Measurements from ENCODE around the gene PNMA6E. TPM values are rescaled to one million over a fixed set of nuclear protein-coding genes. Genes with fewer than 3 reads are reported as not detected.

The PNMA6E gene
- polyA plus RNA-seq, 4 donors: not detected

DNA sequence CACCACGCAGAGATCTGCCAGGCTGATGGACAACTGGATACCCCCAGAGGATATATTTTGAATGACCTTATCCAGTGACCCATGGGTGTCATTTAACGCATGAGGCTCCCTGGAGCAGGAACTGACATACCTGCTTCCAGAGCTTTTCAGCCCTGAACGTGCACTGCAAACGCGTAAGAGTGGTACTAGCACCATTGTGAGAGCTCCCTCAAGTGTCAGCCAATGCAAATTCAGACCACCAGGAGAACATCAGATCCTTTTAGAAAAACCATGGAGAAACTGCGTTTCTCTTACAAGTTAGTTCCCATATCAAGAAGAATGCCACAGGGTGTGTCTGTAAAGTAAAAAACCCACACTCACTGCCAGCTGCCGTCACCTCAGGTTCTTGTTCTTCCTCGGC lies 37.4 kb upstream of the PNMA6E start:
- peak in 1 of 4 donors; percentile 6 for DNase-seq (ENCODE audit: low read depth in 4 of 4, low spot score in 3 of 4)

DNA sequence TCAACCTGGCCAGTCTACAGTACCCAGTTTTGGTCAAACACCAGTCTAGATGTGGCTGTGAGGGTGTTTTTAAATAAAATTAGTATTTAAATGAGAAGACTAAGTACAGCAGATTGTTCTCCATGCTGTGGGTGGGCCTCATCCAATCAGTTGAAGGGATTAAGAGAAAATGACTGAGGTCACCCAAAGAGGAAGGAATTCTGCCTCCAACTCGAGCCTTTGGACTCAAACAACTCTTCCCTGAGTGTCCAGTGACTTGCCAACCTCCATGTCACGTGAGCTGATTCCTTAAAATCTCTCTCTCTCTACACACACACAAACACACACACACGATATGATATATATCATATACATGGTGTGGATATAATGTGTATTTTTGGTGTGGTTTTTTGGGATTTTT lies 34.7 kb upstream of the PNMA6E start:
- DNase-seq (ENCODE audit: low read depth in 4 of 4, low spot score in 3 of 4): no peak

DNA sequence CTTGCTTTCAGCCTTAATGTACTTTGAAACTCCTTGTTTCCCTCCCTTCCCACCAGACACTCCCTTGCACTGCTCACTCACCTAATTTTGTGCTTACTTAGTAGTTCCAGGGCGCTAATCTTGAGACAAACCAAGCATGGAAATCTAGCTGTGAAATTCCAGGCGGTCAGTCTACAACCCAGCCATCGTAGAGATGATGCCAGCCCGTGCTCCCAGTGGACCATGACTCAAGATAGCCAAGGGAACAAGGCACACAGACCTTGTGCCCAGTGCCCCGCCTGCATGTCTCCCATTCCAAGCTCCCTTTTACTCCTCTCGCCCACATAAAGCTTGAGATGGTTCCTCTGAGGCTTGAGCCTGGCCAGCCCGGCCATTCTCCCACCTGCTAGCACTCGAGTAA lies 33.7 kb upstream of the PNMA6E start:
- DNase-seq (ENCODE audit: low read depth in 4 of 4, low spot score in 3 of 4): no peak

DNA sequence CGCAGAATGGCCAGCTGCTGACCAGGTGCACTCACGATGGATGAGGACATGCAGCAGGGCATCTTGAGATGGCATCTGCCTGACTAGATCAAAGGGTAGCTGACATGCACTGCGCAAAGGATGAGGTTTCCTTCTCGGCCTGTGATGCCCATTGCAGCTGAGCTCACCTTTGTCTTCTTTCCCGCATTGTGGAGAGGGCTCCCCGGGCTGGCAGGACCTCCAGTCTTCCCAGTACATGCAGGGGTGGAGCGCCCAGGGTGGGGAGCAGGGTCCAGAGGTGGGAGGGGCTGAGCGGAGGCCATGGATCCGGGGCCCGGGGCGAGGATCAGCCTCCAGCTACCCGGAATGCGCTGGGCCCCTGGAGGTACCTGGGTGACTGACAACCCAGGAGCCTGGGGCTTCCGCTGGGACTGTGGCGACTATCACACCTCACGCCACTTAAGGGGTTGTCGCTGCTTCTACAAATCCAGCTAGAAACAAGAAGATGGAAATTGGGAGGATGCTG lies 32.7 kb upstream of the PNMA6E start:
- DNase-seq (ENCODE audit: low read depth in 4 of 4, low spot score in 3 of 4): no peak

DNA sequence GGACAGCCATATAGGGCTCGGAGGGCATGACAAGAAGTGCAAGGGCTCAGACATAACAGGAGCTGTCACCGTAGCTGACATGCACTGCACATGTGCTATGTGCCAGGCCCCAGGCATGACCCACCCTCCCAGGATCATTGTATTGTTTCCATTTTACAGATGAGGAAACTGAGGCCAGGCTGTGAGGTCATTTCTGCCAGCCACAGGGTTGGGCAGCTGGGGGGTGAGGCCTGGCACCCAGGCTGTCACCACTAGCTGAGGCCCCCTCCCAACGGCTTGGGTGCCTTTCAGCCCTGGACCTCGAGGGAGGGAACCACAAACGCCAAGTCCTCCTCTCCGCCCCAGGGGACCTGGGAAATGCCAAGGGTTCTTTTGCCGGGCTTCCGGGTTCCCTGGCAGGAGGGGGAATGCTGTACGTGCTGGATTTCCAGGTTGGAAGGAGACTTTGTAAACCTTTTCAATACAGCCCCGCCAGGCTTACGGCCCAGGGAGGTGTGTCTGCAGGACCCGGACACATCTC lies 32.1 kb upstream of the PNMA6E start:
- no peak for DNase-seq (ENCODE audit: low read depth in 4 of 4, low spot score in 3 of 4)

DNA sequence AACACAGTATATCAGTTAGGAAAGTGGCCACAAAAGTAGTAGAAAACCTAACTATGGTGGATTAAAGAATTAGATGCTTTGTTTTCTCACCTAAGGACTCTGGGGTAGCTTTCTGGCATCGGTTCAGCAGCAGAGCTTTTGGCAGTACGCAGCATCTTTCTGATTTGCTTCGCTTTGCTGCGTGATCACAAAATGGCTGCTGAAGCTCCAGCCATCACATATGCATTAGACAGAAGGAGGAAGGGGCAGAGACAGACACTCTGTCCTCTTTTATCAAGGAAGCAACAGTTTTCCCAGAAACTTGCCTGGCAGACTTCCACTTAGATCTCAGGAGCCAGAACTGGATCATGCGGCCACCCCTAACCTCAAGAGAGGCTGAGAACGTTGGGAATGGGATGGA lies 29.6 kb upstream of the PNMA6E start:
- DNase-seq (ENCODE audit: low read depth in 4 of 4, low spot score in 3 of 4): no peak

DNA sequence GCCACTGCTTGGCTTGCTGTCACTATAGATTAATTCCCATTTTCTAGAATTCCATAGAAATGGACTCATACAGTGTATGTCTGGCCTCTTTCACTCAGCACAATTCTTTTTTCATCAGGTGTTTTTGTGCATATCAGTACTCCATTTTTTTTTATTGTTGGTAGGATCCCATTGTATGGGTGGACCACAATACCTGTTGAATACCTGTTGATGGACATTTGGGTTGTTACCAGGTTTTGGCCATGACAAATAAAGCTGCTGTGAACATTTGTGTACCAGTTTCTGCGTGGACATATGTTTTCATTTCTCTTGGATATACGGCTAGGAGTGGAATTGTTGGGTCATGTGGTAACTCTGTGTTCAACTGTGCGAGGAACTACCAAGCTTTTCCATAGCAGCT lies 25.1 kb upstream of the PNMA6E start:
- no peak for DNase-seq (ENCODE audit: low read depth in 4 of 4, low spot score in 3 of 4)

DNA sequence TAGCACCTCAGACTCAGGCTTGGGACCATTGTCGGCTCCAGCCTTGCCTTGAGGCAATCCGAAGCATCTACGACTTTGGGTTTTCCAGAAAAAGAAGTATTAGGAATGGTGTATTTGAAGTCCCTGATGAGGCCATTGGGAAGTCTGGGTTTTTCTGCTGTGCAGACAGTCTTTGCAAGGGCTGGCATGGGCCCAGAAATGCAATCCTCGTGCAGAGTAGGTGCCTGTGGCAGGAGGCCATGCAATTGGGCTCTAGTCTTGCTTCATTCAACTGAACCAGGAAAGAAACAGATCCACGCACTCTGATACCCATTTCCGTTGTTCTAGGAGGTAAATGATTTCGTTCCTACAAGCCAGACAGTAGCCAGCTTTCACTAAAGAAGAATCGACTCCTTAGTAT lies 22.5 kb upstream of the PNMA6E start:
- no peak for DNase-seq (ENCODE audit: low read depth in 4 of 4, low spot score in 3 of 4)

DNA sequence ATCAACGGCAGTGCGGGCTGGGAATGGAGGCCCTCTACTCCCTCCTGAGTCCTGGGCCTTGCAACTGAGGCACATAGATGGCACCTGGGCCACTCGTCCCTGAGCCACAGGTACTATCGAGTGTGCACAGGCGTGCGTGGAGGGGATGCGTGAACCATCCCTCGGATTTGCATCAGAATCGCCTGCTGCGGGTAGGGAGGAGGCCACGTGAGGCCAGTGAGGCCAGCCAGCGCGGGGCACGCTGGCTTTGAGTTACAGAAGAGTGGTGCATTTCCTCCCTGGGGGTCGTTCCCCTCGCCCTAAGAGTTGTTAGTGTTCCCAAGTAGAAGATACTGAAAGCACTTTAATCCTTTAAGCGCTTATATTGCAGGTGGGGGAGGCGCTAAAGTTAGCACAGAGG lies 20.7 kb upstream of the PNMA6E start:
- no peak for DNase-seq (ENCODE audit: low read depth in 4 of 4, low spot score in 3 of 4)

DNA sequence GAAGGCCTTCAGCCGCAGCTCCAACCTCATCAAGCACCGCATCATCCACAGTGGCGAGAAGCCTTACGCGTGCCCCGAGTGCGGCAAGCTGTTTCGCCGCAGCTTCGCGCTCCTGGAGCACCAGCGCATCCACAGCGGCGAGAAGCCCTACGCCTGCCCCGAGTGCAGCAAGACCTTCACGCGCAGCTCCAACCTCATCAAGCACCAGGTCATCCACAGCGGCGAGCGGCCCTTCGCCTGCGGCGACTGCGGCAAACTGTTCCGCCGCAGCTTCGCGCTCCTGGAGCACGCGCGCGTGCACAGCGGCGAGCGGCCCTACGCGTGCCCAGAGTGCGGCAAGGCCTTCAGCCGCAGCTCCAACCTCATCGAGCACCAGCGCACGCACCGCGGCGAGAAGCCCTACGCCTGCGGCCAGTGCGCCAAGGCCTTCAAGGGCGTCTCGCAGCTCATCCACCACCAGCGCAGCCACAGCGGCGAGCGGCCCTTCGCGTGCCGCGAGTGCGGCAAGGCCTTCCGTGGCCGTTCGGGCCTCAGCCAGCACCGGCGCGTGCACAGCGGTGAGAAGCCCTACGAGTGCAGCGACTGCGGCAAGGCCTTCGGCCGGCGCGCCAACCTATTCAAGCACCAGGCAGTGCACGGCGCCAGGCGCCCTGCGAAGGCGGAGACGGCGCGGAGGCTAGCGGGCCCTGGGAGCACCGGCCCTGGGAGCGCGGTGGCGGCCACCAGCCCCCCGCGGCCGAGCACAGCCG lies 19.9 kb upstream of the PNMA6E start:
- DNase-seq (ENCODE audit: low read depth in 4 of 4, low spot score in 3 of 4): no peak

DNA sequence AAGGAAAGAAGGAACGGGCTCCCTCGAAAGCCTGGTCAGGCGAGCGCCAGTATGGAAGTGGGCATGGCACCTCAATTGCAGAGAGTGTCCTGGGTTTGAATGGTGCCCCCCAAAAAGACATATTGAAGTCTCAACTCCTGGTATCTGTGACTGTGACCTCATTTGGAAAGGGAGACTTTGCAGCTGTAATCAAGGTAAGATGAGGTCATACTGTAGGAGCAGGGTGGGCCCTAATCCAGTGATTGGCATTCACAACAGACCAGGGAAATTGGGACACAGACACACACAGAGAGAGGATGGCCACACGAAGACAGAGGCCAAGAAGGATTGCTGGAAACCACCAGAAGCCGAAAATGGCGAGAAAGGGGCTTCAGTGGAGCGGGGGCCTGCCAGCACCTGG lies 16.5 kb upstream of the PNMA6E start:
- DNase-seq (ENCODE audit: low read depth in 4 of 4, low spot score in 3 of 4): no peak

DNA sequence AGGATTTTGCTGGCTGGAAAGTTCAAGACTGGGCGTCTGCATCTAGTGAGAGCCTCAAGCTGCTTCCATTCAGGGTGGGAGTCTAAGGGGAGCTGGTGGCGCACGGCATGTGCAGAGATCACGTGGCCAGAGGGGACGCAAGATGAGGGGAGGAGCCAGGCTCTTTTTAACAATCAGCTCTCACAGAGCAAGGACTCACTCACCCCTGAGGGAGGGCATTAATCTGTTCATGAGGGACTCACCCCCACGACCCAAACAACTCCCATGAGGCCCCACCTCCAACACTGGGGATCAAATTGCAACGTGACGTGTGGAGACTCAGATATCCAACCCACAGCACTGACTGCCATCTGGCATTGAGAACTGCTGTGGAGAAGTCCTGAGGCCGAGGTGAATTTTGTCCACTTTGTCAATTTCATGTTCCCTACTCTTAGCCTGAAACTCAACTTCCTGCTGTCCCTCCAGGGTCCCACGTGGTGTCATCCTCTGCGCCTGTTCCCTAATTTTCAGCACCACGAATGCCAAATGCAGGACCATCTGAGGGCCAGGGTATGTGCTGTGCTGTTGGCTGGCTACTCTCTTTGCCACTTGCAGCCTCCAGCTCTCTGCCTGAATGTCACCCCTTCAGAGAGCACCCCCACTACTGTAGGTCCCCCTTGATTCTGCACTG lies 15.8 kb upstream of the PNMA6E start:
- no peak for DNase-seq (ENCODE audit: low read depth in 4 of 4, low spot score in 3 of 4)

DNA sequence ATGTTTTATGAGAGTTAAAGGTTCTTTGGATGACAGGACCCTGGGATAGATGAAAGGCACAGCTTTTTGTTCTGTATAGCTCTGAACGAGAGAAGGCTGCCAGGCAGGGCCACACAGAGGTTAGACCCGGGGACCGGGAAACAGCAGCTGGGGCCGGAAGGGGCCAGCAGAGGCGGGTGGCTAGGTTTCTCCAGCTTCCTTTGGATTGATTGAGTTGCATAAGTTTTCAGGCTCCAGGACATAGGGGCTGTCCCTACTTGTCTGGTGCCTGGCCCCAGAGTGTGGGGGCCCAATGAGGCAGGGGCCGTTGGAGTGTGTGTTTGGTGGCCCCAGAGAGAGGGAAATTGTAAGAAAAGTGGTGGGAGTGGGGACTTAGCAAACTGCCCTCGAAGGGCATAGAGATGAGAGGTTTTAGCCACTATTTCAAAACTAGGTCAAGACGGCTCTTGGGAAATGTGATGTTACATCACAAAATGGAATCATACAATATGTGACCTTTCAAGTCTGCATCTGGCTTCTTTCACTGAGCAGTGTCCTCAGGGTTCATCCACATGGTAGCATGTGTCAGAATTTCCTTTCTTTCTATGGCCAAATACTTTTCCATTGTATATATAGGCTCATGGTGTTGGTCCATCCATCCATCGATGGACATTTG lies 13.8 kb upstream of the PNMA6E start:
- DNase-seq (ENCODE audit: low read depth in 4 of 4, low spot score in 3 of 4): no peak

DNA sequence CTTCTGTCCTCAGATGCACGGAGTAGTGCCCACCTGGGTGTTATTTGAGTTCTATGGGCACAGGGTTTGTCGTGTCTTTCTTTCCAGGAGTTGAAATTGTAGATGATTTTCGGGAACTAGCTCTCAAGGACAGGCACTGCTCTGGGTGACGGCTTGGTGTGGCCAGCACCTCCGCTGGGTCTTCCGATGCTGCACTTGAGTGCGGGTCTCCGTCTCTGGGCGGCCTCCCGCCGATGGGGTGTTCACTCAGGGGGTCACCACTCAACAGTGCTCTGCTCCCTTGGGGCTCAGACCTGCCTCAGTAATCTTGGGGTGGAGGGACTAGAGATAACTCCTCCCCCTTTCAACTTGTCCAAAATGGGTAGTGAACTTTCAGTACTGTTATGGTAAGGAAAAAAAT lies 12.6 kb upstream of the PNMA6E start:
- no peak for DNase-seq (ENCODE audit: low read depth in 4 of 4, low spot score in 3 of 4)

DNA sequence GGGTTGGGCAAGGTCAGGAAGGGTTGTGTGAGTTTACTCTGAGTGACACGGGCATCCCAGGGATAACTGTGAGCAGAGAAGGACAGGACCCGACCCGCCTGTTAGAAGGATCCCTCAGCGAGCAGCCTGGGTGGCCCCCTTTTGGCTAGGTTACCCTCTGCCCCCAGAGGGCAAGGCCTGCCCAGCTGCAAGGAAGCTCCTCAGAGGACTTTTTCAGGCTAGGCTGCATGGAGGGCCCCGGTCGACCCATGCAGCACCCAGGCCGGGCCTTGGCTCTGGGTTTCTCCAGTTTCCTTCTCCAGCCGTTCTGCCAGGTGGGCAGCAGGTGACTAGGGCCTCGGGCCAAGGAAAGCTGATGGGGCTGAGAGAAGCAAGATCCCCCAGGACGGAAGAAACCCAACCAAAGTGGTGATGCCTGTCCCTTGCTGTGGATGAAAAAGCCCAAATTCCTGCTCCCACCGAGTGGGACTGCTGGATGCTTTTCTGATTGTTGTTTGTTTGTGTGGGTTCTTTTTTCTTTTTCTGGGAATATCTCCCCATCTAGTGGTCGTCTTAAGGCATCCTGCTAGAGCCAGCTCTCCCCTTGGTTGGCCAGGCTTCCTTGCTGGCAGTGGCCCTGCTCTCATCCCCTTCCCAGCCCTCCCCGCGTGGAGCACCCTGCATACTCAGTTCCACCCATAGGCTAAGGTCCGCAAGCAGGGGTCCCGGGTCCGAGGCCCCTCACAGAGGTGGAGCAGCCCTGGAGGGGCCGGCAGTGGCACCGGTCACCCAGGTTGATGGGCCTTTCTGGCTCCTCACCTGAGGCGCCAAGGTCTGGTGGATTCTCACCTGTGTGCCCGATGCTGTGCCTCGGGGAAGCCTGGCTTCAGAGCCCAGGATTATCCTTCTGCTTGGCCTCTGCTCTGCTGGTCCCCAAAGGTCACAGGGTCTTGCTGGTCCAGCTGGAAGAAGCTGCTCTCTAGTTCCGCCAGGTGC lies 11.9 kb upstream of the PNMA6E start:
- DNase-seq (ENCODE audit: low read depth in 4 of 4, low spot score in 3 of 4): no peak

DNA sequence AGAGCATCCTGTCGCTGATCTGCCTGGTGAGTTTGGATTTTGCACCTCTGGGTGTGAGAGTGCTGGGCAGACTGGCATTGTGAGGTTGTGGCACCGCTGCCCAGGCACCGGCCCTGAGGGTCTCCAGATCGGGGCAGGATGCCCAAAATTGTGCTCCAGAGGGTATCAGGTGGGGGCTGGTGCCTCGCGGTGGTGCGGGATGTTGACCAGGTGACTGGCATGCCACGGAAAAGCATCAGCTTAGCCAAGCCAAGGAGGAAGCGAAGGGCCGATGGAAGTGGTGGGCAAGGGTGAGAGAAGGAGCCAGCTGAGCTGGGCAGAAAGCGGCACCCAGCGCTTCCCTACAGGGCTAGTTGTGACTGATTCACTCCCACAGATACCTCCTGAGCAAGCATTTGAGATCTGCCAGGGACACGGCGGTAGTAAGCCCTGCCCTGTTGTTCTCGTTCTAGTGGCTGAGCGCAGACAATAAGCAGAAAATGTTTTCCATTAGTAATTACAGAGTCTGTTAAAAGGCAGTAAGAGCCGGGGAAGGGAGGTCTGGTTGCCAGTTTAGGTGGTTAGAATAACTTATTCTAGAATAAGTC lies 10.9 kb upstream of the PNMA6E start:
- DNase-seq (ENCODE audit: low read depth in 4 of 4, low spot score in 3 of 4): no peak

DNA sequence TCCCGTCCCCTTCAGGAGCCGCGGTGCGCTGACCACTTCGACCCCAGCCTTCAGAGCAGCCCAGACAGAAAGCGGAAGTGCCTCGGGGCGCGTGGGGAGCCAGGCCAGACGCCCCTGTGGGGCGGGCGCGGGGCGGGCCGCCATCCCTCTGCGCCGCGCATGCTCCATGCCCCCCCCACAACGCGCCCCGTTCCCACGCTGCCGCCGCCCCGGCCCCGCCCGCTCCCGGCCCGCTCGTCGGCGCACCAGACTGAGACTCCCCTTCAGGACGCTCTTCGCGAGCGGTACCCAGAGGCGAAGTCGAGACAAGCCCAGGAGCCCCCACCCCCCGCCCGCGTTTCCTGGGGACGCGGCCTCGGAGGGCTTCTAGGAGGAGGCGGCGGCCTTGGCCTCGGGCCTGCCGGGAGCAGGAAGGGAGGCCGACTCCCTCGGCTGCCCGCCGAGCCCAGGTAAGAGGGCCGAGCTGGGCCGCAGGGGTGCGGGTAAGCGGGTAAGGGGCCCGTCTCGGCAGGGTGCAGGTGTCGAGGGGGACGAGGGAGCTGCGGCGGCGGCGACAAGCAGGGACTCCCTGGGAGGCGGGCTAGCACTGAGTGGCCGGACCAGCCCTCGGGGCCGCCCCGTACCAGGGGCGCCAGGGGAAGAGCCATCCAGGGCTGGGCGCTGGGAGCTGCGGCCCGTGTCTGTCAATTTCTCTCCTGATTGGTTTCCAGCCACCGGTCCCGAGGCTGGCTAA lies 10.3 kb upstream of the PNMA6E start, which contains the start of gene ZFP92:
Gene ZFP92, plus strand, starts transcription at position 218 of the 733 bp plus-strand sequence. CDS start 6,851 bp downstream, outside the sequence.
- DNase-seq (ENCODE audit: low read depth in 4 of 4, low spot score in 3 of 4): no peak

DNA sequence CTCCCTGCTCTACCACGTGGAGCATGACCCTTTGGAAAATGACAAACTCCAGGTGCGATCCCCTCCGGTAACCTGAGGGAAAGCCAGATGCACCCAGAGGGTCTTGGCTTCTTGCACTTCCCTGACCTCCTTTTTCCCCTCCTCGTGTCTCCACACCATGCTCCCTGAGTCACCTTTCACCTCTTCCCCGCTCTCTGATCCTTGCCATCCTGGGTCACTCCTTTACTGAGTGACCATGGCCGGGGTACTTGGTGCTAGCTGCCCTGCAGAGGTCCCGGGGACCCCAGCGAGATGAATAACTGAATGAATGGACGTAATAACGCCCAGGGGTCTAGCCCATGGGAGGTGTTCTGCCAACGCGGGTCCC lies 9.7 kb upstream of the PNMA6E start:
- DNase-seq (ENCODE audit: low read depth in 4 of 4, low spot score in 3 of 4): no peak

DNA sequence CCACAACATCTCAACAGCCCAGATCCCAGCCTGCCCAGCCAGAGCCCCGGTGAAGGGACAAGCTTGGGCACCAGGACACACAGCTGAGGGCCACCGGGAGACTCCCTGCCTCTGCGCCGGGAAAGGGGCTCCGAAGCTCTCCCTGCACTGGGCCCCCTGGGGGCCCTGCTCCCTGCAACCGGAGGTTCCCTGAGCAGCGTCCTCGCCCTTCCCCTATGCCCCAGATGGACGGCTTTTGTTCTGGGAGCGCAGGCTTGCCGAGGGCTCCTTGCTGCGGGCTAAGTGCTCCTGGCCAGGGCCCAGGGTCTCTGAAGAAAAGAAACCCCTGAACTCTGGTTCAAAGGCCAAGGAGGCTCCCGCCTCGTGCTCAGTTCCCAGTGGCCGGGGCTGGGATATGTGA lies 9.2 kb upstream of the PNMA6E start:
- no peak for DNase-seq (ENCODE audit: low read depth in 4 of 4, low spot score in 3 of 4)

All from left renal pelvis (tissue), 4 donors.